Suprapubic skin (tissue), 4 donors: ENCODE data around the gene PRKN. TPM values are rescaled to one million over a fixed set of nuclear protein-coding genes. Genes with fewer than 3 reads are reported as not detected.

Experiments
- DNase-seq, 2 donors: peaks; one replicate each; pipeline ENCODE4 v3.0.0-alpha.2; 2019; ENCODE audit warnings: low spot score in 2 of 2
- H3K27ac ChIP-seq: fragments of 200-600 bp; sonication (generic); one replicate; pipeline ENCODE4 v1.5.1; 2019
- H3K27me3 ChIP-seq: fragments of 200-600 bp; sonication (generic); one replicate; pipeline ENCODE4 v1.5.1; 2019
- H3K36me3 ChIP-seq: fragments of 200-600 bp; sonication (generic); one replicate; pipeline ENCODE4 v1.5.1; 2019
- H3K4me1 ChIP-seq: fragments of 200-600 bp; sonication (generic); one replicate; pipeline ENCODE4 v1.5.1; 2019
- H3K4me3 ChIP-seq: fragments of 200-600 bp; sonication (generic); one replicate; pipeline ENCODE4 v1.5.1; 2019; ENCODE audit warnings: mild to moderate bottlenecking
- H3K9me3 ChIP-seq: fragments of 200-600 bp; sonication (generic); one replicate; pipeline ENCODE4 v1.5.1; 2019
- CTCF ChIP-seq, 2 donors: fragments of 200-600 bp in 1 of 2; fragments of 450-650 bp in 1 of 2; sonication (generic) in 1 of 2; IDR thresholded peaks; one replicate each; pipeline ENCODE4 v1.5.1; 2016 to 2019; ENCODE audit warnings: antibody characterized with exemption in 2 of 2, mild to moderate bottlenecking in 1 of 2, moderate library complexity in 1 of 2
- EP300 ChIP-seq: sonication (generic); formaldehyde crosslinking; IDR thresholded peaks from one replicate; pipeline ENCODE4 v1.6.1; 2017; ENCODE audit warnings: antibody characterized with exemption
- POLR2A ChIP-seq, 2 donors: fragments of 450-650 bp; IDR thresholded peaks; one replicate each; pipeline ENCODE4 v1.6.1; 2017; ENCODE audit warnings: antibody characterized with exemption in 2 of 2, mild to moderate bottlenecking in 2 of 2, moderate library complexity in 2 of 2
- POLR2AphosphoS5 ChIP-seq, 3 donors: sonication (generic); formaldehyde crosslinking; IDR thresholded peaks; one replicate each; pipeline ENCODE4 v1.6.1; 2017; ENCODE audit warnings: antibody characterized with exemption in 3 of 3
- WGBS: methylation state at CpG from one replicate; pipeline ENCODE4 v1.1.5; 2018; 5-methylcytosine and 5-hydroxymethylcytosine counted together
- total RNA-seq, 4 donors: library from RNA; depleted of rRNA; stranded (reverse); fragments of >200 nt; gene quantifications; one replicate each; pipeline ENCODE4 v1.1.0, GENCODE V29; 2016

Gene PRKN
- total RNA-seq, 4 donors from 2014 or later, result 7.2 to 22.8 (median 14.4) TPM

DNA sequence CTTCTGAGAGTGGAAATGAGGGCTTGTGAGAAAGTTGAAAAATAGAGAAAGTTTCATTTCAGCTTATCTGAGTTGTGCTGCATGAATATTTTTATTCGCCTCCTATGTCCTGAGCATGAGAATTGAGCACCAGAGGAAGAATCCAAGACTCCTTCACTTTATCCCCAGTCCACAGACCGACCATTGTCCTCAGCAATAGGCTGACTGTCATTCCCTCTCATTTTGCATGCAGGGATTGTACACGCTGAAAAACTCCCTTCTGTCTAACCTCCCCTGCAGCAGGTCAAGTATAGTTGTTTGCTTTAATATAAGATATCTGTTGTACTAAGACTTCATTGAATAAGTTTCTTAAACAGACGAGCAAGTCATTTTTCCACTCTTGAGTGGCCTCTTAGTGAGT, 437.6 kb downstream of the PRKN start:
- H3K27ac ChIP-seq, result no peak overlapping the region
- no peak for TF ChIP-seq POLR2A (IDR thresholded peaks at IDR 0.05)
- TF ChIP-seq EP300, result no peak
- no peak for TF ChIP-seq POLR2AphosphoS5 (IDR thresholded peaks at IDR 0.05)
- TF ChIP-seq CTCF (IDR thresholded peaks at IDR 0.05), result no peak
- no peaks in the 10 kb centered on the region for H3K36me3 ChIP-seq
- no peaks in the 10 kb centered on the region for H3K4me1 ChIP-seq
- no peaks in the 10 kb centered on the region for H3K27me3 ChIP-seq
- 82% methylated on average over 4 of the region's 4 CpGs for WGBS
- no peaks in the 10 kb centered on the region for H3K9me3 ChIP-seq
- no peak for DNase-seq
- H3K4me3 ChIP-seq, result no peak overlapping the region

GRCh38 chr6:162273986-162274385, 453.6 kb downstream of the PRKN start:
- Histone ChIP-seq H3K4me1 (no peaks in the 10 kb centered on the region), H3K27me3 (no peaks in the 10 kb centered on the region), H3K36me3 (no peaks in the 10 kb centered on the region), H3K27ac (no peak overlapping the region), H3K9me3 (no peaks in the 10 kb centered on the region), H3K4me3 (no peak overlapping the region)
- no peak for DNase-seq
- 93% methylated on average over 2 of the region's 2 CpGs for WGBS
- TF ChIP-seq CTCF (IDR thresholded peaks at IDR 0.05) (no peak), POLR2AphosphoS5 (IDR thresholded peaks at IDR 0.05) (no peak), EP300 (no peak), POLR2A (IDR thresholded peaks at IDR 0.05) (no peak)

DNA sequence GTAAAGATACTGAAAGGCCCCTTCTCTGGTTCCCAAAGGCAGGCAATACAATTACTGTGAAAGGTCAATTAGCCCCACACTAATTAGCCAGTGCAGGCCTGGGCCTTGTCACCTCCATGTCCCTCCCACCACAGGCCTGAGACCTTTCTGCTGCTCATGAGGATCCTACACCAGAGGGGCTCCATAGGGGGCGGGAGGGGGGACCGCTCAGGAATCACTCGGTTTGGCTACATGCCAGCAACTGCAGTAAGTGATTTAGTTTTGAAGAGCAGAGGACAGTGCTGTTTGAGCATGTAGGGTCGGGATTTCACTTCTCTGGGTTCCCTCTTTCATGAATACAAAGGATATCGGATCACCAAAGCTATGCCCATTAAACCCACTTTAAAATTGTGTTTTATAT, 455.6 kb downstream of the PRKN start:
- TF ChIP-seq CTCF (IDR thresholded peaks at IDR 0.05), result no peak
- no peak for TF ChIP-seq POLR2A (IDR thresholded peaks at IDR 0.05)
- no peak for TF ChIP-seq POLR2AphosphoS5 (IDR thresholded peaks at IDR 0.05)
- TF ChIP-seq EP300, result no peak
- 66% methylated on average over 5 of the region's 5 CpGs for WGBS
- DNase-seq, result no peak

GRCh38 chr6:162270966-162271365, 456.6 kb downstream of the PRKN start:
- Histone ChIP-seq H3K27ac (no peak overlapping the region), H3K36me3 (no peaks in the 10 kb centered on the region), H3K9me3 (no peaks in the 10 kb centered on the region), H3K4me3 (no peak overlapping the region), H3K4me1 (no peaks in the 10 kb centered on the region), H3K27me3 (no peaks in the 10 kb centered on the region)
- DNase-seq, result no peak
- TF ChIP-seq EP300 (no peak), POLR2AphosphoS5 (IDR thresholded peaks at IDR 0.05) (no peak), POLR2A (IDR thresholded peaks at IDR 0.05) (no peak), CTCF (IDR thresholded peaks at IDR 0.05) (no peak)
- WGBS, result 89% methylated on average over 5 of the region's 5 CpGs

More for the DNA sequence above, 455.6 kb downstream of the PRKN start:
- no peaks in the 10 kb centered on the region for H3K9me3 ChIP-seq
- H3K36me3 ChIP-seq, result no peaks in the 10 kb centered on the region
- no peak overlapping the region for H3K27ac ChIP-seq
- H3K4me1 ChIP-seq, result no peaks in the 10 kb centered on the region
- H3K4me3 ChIP-seq, result no peak overlapping the region
- no peaks in the 10 kb centered on the region for H3K27me3 ChIP-seq

DNA sequence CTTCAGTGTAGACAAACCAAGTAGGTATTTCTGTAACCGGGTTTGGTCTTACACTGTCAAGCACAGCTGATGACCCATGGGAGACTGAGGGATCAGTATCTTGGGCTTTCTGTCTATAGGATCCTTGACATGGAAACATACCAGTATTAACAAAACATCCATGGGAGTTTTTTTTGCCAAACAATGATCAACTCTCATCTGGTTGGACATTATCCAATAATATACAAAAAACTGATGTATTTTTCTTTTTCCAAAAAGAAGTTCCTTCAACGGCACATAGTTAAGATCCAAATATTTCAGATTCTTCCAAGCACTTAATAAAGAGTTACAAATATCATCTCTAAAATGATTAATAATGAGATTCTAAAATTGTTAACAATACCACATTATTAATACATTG, 459.9 kb downstream of the PRKN start:
- TF ChIP-seq CTCF (IDR thresholded peaks at IDR 0.05) (no peak), EP300 (no peak), POLR2AphosphoS5 (IDR thresholded peaks at IDR 0.05) (no peak), POLR2A (IDR thresholded peaks at IDR 0.05) (no peak)
- Histone ChIP-seq H3K27me3 (no peaks in the 10 kb centered on the region), H3K4me3 (no peak overlapping the region), H3K9me3 (no peaks in the 10 kb centered on the region), H3K27ac (no peak overlapping the region), H3K4me1 (no peaks in the 10 kb centered on the region), H3K36me3 (no peaks in the 10 kb centered on the region)
- WGBS, result 58% methylated on average over 2 of the region's 2 CpGs
- DNase-seq, result no peak
